WI38 (cell line): ENCODE measurements around the gene BANF1.
A peak's percentile ranks its signal among the peaks of the same experiment; 100 is the strongest.

Experiments used
- H3K4me3 ChIP-seq: 2 replicates; pipeline ENCODE4 v1.5.1; 2011; ENCODE audit warnings: low read depth, mild to moderate bottlenecking, control low read depth, low read length
- TF ChIP-seq, protein P1 (sequence below): IDR thresholded peaks from 2 replicates; pipeline ENCODE4 v1.5.1; 2012; ENCODE audit warnings: low read depth, mild to moderate bottlenecking, control low read depth, low read length

Gene BANF1, protein sequence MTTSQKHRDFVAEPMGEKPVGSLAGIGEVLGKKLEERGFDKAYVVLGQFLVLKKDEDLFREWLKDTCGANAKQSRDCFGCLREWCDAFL

DNA sequence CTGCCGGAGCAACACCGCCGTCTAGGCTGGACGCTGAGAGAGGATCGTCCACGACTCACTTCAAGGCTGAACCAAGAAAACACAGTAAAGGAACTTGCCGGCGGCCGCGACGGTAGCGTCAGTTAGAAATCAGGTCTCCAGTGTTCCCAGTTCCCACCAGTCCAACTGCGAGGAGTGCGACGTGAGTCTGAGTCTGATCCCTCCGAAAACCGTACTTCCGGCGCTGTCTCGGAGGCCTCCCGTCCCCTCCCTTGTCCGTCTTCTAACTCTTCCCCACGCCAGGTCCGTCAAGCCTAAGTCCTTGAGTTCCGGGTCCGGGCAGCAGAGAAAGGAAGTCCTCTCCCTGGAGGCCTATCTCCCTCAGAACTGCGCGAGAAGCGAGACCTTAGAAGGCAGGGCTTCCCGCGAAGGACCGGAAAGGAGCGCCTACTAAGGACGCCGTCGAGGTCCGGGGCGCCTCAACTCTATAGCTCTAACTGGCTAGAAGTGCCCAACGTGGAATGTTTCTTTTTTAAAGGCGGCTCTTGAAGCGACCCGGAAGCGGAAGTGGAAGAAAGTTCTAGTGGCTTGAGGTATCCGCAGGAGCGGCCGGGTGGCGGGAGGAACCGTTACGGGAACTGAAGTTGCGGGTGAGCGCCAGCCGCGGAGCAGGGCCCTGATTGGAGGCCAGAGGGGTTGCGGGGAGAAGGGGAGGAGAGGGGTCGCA lies at the start of gene BANF1, which contains the start of gene EIF1AD:
Gene BANF1, plus strand, starts transcription at position 562 of the 706 bp plus-strand sequence. CDS start 748 bp downstream, outside the sequence.
Gene EIF1AD, minus strand, starts transcription at position 216 of the 706 bp plus-strand sequence. CDS start 1,768 bp downstream, outside the sequence.
- TF ChIP-seq, protein P1, sequence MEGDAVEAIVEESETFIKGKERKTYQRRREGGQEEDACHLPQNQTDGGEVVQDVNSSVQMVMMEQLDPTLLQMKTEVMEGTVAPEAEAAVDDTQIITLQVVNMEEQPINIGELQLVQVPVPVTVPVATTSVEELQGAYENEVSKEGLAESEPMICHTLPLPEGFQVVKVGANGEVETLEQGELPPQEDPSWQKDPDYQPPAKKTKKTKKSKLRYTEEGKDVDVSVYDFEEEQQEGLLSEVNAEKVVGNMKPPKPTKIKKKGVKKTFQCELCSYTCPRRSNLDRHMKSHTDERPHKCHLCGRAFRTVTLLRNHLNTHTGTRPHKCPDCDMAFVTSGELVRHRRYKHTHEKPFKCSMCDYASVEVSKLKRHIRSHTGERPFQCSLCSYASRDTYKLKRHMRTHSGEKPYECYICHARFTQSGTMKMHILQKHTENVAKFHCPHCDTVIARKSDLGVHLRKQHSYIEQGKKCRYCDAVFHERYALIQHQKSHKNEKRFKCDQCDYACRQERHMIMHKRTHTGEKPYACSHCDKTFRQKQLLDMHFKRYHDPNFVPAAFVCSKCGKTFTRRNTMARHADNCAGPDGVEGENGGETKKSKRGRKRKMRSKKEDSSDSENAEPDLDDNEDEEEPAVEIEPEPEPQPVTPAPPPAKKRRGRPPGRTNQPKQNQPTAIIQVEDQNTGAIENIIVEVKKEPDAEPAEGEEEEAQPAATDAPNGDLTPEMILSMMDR = no peak

DNA sequence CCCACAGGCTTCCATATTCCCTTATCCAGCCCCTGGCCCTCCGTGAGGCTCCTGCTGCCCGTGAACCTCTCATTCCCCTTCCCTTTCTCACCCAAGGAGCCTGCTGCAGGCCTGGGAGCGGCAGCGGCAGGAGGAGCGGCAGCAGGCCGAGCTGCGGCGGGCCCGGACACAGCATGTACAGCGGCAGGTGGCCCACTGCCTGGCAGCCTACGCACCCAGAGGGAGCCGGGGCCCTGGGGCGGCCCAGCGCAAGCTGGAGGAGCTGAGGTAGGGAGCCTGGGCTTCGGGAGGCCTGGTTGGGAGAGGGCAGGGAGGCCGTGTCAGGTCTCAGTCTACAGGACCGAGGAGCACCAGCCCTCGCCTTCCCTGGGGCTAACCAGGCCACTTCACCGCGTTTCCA lies 48.8 kb upstream of the BANF1 start:
- no peak overlapping the region for H3K4me3 ChIP-seq
- TF ChIP-seq, protein P1 = no peak

More for the DNA sequence above, at the start of gene BANF1, which contains the start of gene EIF1AD:
- H3K4me3 ChIP-seq = peak within 1 kb of the TSS; percentile 99

DNA sequence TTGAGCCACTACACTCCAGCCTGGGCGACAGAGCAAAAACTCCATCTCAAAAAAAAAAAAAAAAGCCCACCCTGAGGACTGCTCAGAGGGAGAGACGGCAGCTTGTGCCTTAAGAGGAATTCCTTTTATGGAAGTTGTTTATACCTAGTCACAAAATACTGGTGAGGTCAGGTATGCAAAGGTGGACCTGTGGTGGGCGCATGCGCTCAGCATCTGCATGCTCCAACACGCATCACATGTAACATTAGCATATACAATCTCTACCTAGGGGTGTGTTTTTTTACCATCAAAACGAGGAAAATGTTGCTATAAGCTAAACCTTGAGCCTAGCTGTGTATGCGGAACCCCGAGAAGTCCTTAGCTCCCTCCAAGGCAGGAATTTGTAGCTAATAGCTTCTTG lies 47.5 kb upstream of the BANF1 start:
- TF ChIP-seq, protein P1 = no peak
- no peak overlapping the region for H3K4me3 ChIP-seq

DNA sequence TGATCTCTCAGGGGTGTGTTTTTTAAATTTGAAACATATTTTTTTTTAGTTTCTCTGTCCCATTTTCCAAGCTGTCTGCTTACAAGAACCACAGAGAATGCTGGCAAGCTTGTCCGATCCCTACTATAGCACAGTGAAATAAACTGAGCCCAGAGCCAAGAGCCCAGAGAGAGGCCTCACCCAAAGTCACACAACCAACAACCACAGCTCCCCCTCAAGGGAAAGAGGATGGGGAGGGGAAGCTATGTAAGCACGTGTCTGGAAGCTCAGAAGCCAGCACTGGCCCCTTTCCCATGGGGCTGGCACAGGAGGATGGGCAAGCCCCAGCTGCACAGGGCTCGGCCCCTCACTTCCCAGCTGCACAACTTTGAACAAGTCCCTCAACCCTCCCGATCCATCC lies 44.0 kb upstream of the BANF1 start:
- H3K4me3 ChIP-seq = no peak overlapping the region
- TF ChIP-seq, protein P1 = no peak

DNA sequence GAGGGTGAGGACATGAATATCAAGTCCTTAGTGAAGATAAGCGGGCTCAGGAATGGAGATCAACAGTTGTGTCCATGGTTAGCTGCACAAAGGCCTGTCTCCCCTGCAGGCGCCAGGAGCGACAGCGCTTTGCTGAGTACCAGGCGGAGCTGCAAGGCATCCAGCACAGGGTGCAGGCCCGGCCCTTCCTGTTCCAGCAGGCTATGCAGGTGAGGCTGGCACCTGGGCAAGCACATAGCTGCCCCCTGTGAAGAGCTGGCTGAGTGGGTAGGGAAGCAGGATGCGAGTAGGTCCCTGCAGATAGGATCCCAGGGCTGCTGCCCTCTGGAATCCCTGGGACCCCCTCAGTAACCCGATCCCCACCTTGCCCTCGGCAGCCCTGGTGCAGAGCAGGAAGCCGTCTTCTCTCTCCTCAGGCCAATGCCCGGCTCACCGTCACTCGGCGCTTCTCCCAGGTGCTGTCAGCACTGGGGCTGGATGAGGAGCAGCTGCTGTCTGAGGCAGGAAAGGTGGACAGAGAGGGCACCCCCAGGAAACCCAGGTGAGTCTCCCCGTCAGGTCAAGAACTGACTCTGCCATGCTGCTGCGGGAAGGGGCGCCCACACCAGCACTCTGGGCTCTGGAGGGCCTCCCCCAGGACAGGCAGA lies 43.4 kb upstream of the BANF1 start:
- TF ChIP-seq, protein P1 = no peak
- no peak overlapping the region for H3K4me3 ChIP-seq

DNA sequence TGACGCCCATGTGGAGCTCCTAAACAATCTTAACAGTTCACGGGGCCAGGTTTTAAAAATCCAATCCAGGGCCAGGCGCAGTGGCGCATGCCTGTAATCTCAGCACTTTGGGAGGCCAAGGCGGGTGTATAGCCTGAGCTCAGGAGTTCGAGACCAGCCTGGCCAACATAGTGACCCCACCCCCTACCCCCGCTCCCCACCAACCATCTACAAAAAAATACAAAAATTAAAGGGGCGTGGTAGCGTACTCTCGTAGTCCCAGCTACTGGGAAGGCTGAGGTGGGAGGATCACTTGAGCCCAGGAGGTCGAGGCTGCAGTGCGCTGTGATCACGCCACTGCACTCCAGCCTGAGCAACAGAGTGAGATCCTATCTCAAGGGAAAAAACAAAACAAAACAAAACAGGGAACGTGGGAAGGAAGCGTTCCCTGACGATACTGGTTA lies 41.5 kb upstream of the BANF1 start:
- peak overlapping the region; percentile 92 for H3K4me3 ChIP-seq
- TF ChIP-seq, protein P1 = no peak
